GM12878 (cell line): ENCODE measurements around the gene MANBA. TPM values are rescaled to one million over a fixed set of nuclear protein-coding genes. Genes with fewer than 3 reads are reported as not detected.
A peak's percentile ranks its signal among the peaks of the same experiment; 100 is the strongest.

Experiments used
- ATAC-seq: fragments of 200-7000 bp; cut with Tn5 transposase; 3 replicates; pipeline ENCODE4 v1.9.1; 2020; ENCODE audit warnings: mild to moderate bottlenecking, moderate library complexity
- BruUV-seq: library from RNA; stranded (reverse); fragments of 400-500 nt; replicated peaks from 2 replicates; lab custom pipeline; 2021; lab: Mats Ljungman, UMichigan
- CTCF ChIA-PET: fragments of 300-600 bp; sonication (Branson Sonifier 250); formaldehyde crosslinking; extraction: SDS; loops from one replicate; lab custom pipeline; 2021; ENCODE audit warnings: inconsistent platforms; lab: Yijun Ruan, JAX
- POLR2A ChIA-PET: fragments of 350-600 bp; formaldehyde crosslinking; extraction: SDS; loops from one replicate; lab custom pipeline; 2021; ENCODE audit warnings: inconsistent platforms; lab: Charles Lee
- RAD21 ChIA-PET: fragments of 300-600 bp; sonication (Branson Sonifier 250); formaldehyde crosslinking; loops from one replicate; lab custom pipeline; 2023; ENCODE audit warnings: antibody characterized with exemption; ENCODE audit not compliant: unreplicated experiment; lab: Charles Lee
- SMC1A ChIA-PET: fragments of 300-600 bp; sonication (Branson Sonifier 250); formaldehyde crosslinking; loops from one replicate; lab custom pipeline; 2023; ENCODE audit not compliant: unreplicated experiment, uncharacterized antibody; lab: Charles Lee
- DNase-seq: peaks from one replicate; pipeline ENCODE4 v3.0.0-alpha.2; 2011; ENCODE audit warnings: low read depth, low spot score
- FAIRE-seq: peaks from 3 replicates; lab custom pipeline; 2011; peaks lifted over from hg19 to GRCh38; lab: Jason Lieb, UNC
- H2AFZ ChIP-seq: 2 replicates; pipeline ENCODE4 v1.6.0; 2011; ENCODE audit warnings: low read depth, low read length, control low read depth; ENCODE audit not compliant: control insufficient read depth
- H3K27ac ChIP-seq: 2 replicates; pipeline ENCODE4 v1.5.1; 2011; ENCODE audit warnings: control low read depth; ENCODE audit not compliant: control insufficient read depth, insufficient read depth
- H3K27me3 ChIP-seq, 2 experiments: replicated peaks in 1 of 2; 2 replicates each; pipeline versions ENCODE4 v1.6.0 to v1.6.1; 2011; ENCODE audit warnings: low read length in 1 of 2; ENCODE audit not compliant: control insufficient read depth in 2 of 2, insufficient read depth in 2 of 2
- H3K36me3 ChIP-seq, 2 experiments: 2 replicates each; pipeline ENCODE4 v1.5.1; 2011; ENCODE audit warnings: low read length in 1 of 2; ENCODE audit not compliant: control insufficient read depth in 2 of 2, insufficient read depth in 2 of 2
- H3K4me1 ChIP-seq: 2 replicates; pipeline ENCODE4 v1.6.1; 2011; ENCODE audit warnings: mild to moderate bottlenecking, low read length, moderate library complexity, mixed read lengths; ENCODE audit not compliant: control insufficient read depth, insufficient read depth
- H3K4me2 ChIP-seq: 2 replicates; pipeline ENCODE4 v1.6.0; 2011; ENCODE audit warnings: control low read depth; ENCODE audit not compliant: control insufficient read depth, insufficient read depth
- H3K4me3 ChIP-seq: fragments of 200-600 bp; sonication (generic); 2 replicates; pipeline ENCODE4 v1.5.1; 2016
- H3K79me2 ChIP-seq: 2 replicates; pipeline ENCODE4 v1.6.0; 2011; ENCODE audit warnings: low read length; ENCODE audit not compliant: control insufficient read depth, insufficient read depth
- H3K9ac ChIP-seq: 2 replicates; pipeline ENCODE4 v1.8.0; 2011; ENCODE audit warnings: low read length, control low read depth, mixed read lengths; ENCODE audit not compliant: control insufficient read depth, insufficient read depth
- H3K9me3 ChIP-seq: replicated peaks from 3 replicates; pipeline ENCODE4 v1.5.1; 2011; ENCODE audit warnings: mild to moderate bottlenecking, low read length; ENCODE audit not compliant: control insufficient read depth, insufficient read depth
- H4K20me1 ChIP-seq: 2 replicates; pipeline ENCODE4 v1.6.0; 2011; ENCODE audit not compliant: control insufficient read depth, insufficient read depth
- CHD4 ChIP-seq: fragments of 200-600 bp; sonication (generic); IDR thresholded peaks from 2 replicates; pipeline ENCODE4 v1.6.1; 2016; ENCODE audit warnings: mild to moderate bottlenecking
- E4F1 ChIP-seq: fragments of 450-650 bp; IDR thresholded peaks from 2 replicates; pipeline ENCODE4 v1.6.1; 2018; ENCODE audit warnings: borderline replicate concordance, mild to moderate bottlenecking; ENCODE audit not compliant: partially characterized antibody
- HDGF ChIP-seq: fragments of 450-650 bp; IDR thresholded peaks from 2 replicates; pipeline ENCODE4 v1.6.1; 2016; ENCODE audit warnings: antibody characterized with exemption
- IRF3 ChIP-seq: fragments of 450-650 bp; IDR thresholded peaks from 2 replicates; pipeline ENCODE4 v1.6.1; 2014; ENCODE audit warnings: mild to moderate bottlenecking
- KDM1A ChIP-seq: fragments of 200-600 bp; sonication (generic); IDR thresholded peaks from 2 replicates; pipeline ENCODE4 v1.6.1; 2016; ENCODE audit warnings: borderline replicate concordance
- RAD51 ChIP-seq: fragments of 450-650 bp; IDR thresholded peaks from 2 replicates; pipeline ENCODE4 v1.6.1; 2016; ENCODE audit warnings: moderate library complexity, mild to moderate bottlenecking, inconsistent platforms
- RB1 ChIP-seq: fragments of 450-650 bp; formaldehyde crosslinking; IDR thresholded peaks from 2 replicates; pipeline ENCODE4 v1.6.1; 2017; ENCODE audit warnings: mild to moderate bottlenecking, borderline replicate concordance
- YBX1 ChIP-seq: fragments of 450-650 bp; IDR thresholded peaks from 2 replicates; pipeline ENCODE4 v1.6.1; 2016; ENCODE audit warnings: antibody characterized with exemption
- YY1 ChIP-seq: IDR thresholded peaks from 2 replicates; pipeline ENCODE4 v1.6.1; 2011; ENCODE audit warnings: low read depth, mild to moderate bottlenecking, low read length
- ZBTB11 ChIP-seq: fragments of 450-650 bp; formaldehyde crosslinking; IDR thresholded peaks from 2 replicates; pipeline ENCODE4 v1.5.0; 2022; ENCODE audit warnings: mild to moderate bottlenecking, missing genetic modification characterization
- WGBS: methylation state at CpG from one replicate; pipeline ENCODE4 v1.1.6; 2016; ENCODE audit warnings: low lambda C conversion rate; ENCODE audit not compliant: insufficient replicate concordance, insufficient coverage; ENCODE audit errors: missing lambda C conversion rate; 5-methylcytosine and 5-hydroxymethylcytosine counted together
- in situ Hi-C: fragments of 300-500 bp; cut with MboI; formaldehyde crosslinking; loops from 9 replicates; pipeline ENCODE4 v1.14.3; 2018; ENCODE audit warnings: mixed read lengths
- intact Hi-C: fragments of 100-400 bp; cut with micrococcal nuclease; formaldehyde crosslinking; loops from one replicate; pipeline ENCODE4 v1.14.2; 2022; ENCODE audit not compliant: unreplicated experiment
- polyA plus RNA-seq, 11 experiments: library from polyadenylated mRNA; depleted of rRNA in 4 of 11; unstranded in 6 of 11; stranded (reverse) in 5 of 11; fragments of >200 nt; fragmentation: Nextera tagmentation in 4 of 11; fragmentation: Illumina TruSeq in 1 of 11; extraction: Ambion mirVana in 4 of 11; extraction: Trizol in 1 of 11; gene quantifications; 1 replicate in 1 of 11; 2 replicates in 10 of 11; pipeline versions ENCODE4 v1.2.1 to v1.2.3, GENCODE V29; 2011 to 2016; ENCODE audit warnings: inconsistent platforms in 2 of 11, missing spikeins in 2 of 11, low read depth in 1 of 11
- total RNA-seq, 4 experiments: library from RNA; depleted of rRNA in 3 of 4; stranded (reverse); fragments of >200 nt in 3 of 4; fragmentation: Illumina TruSeq in 1 of 4; extraction: Trizol in 1 of 4; gene quantifications; 2 replicates each; pipeline versions ENCODE4 v1.2.1 to v1.2.3, GENCODE V29; 2013 to 2021

The MANBA gene
- total and polyA plus RNA-seq, 10 of the 15 experiments (the other 5 are each of a cell fraction or from before 2014, with no cell fraction given), result 3.8 to 19.0 (median 12.5) TPM

GRCh38 chr4:102757681-102758080 is 3.1 kb downstream of the MANBA start:
- ATAC-seq (no peak), FAIRE-seq (no peak), DNase-seq (no peak)
- H2AFZ ChIP-seq, result no peak overlapping the region
- peaks cover 50% of the 10 kb centered on the region for H3K79me2 ChIP-seq
- WGBS, result 0% methylated on average over 1 of the region's 1 CpG
- TF ChIP-seq CHD4 (no peak), HDGF (no peak), RB1 (no peak), YY1 (no peak), KDM1A (no peak)
- no peaks in the 10 kb centered on the region for H3K27me3 ChIP-seq
- BruUV-seq, result no TSS peak
- H3K9ac ChIP-seq, result no peak overlapping the region
- H3K9me3 ChIP-seq, result peaks cover 1% of the 10 kb centered on the region; the same call in 1 of the 3 replicates
- intact Hi-C loops, result no loop called here
- ChIA-PET RAD21 (interaction anchor here (0.6 to 1.4 kb wide), 2 partner anchors 9 to 10 kb away, joined by 3 to 5 read pairs; no protein-coding TSS in a partner anchor), CTCF (no interaction called here), SMC1A (interaction anchor here (0.6 to 2.6 kb wide), 8 partner anchors 10 to 368 kb away, joined by 3 to 9 read pairs (median 4); no protein-coding TSS in a partner anchor), POLR2A (interaction anchor here (1.0 to 2.6 kb wide), 2 partner anchors 9 to 13 kb away, joined by 4 to 9 read pairs; no protein-coding TSS in a partner anchor)
- H3K27ac ChIP-seq, result 0 out of 2 replicates have a peak overlapping the region, but pooled peaks have one; percentile 14
- H3K36me3 ChIP-seq, result no peaks in the 10 kb centered on the region
- no peaks in the 10 kb centered on the region for H4K20me1 ChIP-seq
- no peaks in the 10 kb centered on the region; the same call in 1 of the 2 replicates for H3K4me1 ChIP-seq
- H3K4me2 ChIP-seq, result peak overlapping the region; percentile 63
- peak overlapping the region; percentile 42; the same call in 1 of the 2 replicates for H3K4me3 ChIP-seq
- in situ Hi-C loops, result no loop called here

GRCh38 chr4:102754044-102754443 is 6.7 kb downstream of the MANBA start:
- BruUV-seq, result no TSS peak
- Histone ChIP-seq H3K4me1 (no peaks in the 10 kb centered on the region; the same call in 1 of the 2 replicates), H2AFZ (no peak overlapping the region), H3K27ac (no peak overlapping the region), H3K27me3 (no peaks in the 10 kb centered on the region), H3K36me3 (peaks cover 0 to 2% of the 10 kb centered on the region in 2 experiments; a peak in 1 of 4 replicates), H3K9ac (no peak overlapping the region), H4K20me1 (no peaks in the 10 kb centered on the region), H3K4me3 (no peak overlapping the region), H3K9me3 (peaks cover 1% of the 10 kb centered on the region; the same call in 1 of the 3 replicates), H3K79me2 (peaks cover 35% of the 10 kb centered on the region), H3K4me2 (no peak overlapping the region)
- DNase-seq, result no peak
- POLR2A ChIA-PET, result no interaction called here
- in situ Hi-C loops, result no loop called here
- no peak for FAIRE-seq
- SMC1A ChIA-PET, result interaction anchor here (1.2 to 1.7 kb wide), 3 partner anchors 56 to 74 kb away, joined by 3 to 7 read pairs (median 4); partner anchors contain the start of gene UBE2D3
- WGBS, result 95% methylated on average over 2 of the region's 2 CpGs
- intact Hi-C loops, result no loop called here
- RAD21 ChIA-PET, result no interaction called here
- ATAC-seq, result no peak
- CTCF ChIA-PET, result interaction anchor here (0.9 to 3.0 kb wide), 3 partner anchors 10 to 133 kb away, joined by 4 to 9 read pairs (median 4); no protein-coding TSS in a partner anchor
- TF ChIP-seq ZBTB11 (no peak), RAD51 (no peak), YBX1 (no peak), IRF3 (no peak), E4F1 (no peak)
